T-cell (primary cell): ENCODE results near the gene NEK3. TPM values are rescaled to one million over a fixed set of nuclear protein-coding genes. Genes with fewer than 3 reads are reported as not detected.
"Not testable (repeated sequence)": the region's sequence is repeated elsewhere in the genome, so short reads cannot be mapped to it uniquely, and the experiment has no call there.

Experiments used
- ATAC-seq, 4 experiments: fragments of 200-7000 bp in 3 of 4; fragments of 150-1000 bp in 1 of 4; cut with Tn5 transposase; replicated peaks in 1 of 4; 1 replicate in 3 of 4; 2 replicates in 1 of 4; pipeline ENCODE4 v1.10.0; 2021; ENCODE audit warnings: moderate library complexity in 3 of 4, mild to moderate bottlenecking in 2 of 4, moderate number of reproducible peaks in 1 of 4
- CTCF ChIA-PET, 2 donors: fragments of 300-600 bp; sonication (Branson Sonifier 250); formaldehyde crosslinking; loops; one replicate each; lab custom pipeline; 2022; ENCODE audit warnings: antibody characterized with exemption in 2 of 2; lab: Charles Lee
- POLR2A ChIA-PET, 2 donors: fragments of 300-600 bp; sonication (Branson Sonifier 250); formaldehyde crosslinking; loops; one replicate each; lab custom pipeline; 2022; ENCODE audit warnings: antibody characterized with exemption in 2 of 2; lab: Charles Lee
- DNase-seq, 35 experiments: peaks; one replicate each; pipeline versions ENCODE4 v3.0.0 to v3.0.0-alpha.2; 2013 to 2023
- H3K27ac ChIP-seq: one replicate; pipeline ENCODE4 v1.5.1; 2013; ENCODE audit warnings: low read length
- H3K27me3 ChIP-seq, 2 experiments: replicated peaks in 1 of 2; 1 replicate in 1 of 2; 2 replicates in 1 of 2; pipeline versions ENCODE4 v1.6.1 to v1.7.0; 2013; ENCODE audit warnings: low read length in 1 of 2, mixed read lengths in 1 of 2; ENCODE audit not compliant: control insufficient read depth in 2 of 2, insufficient read depth in 2 of 2; ENCODE audit errors: extremely low read depth in 1 of 2
- H3K36me3 ChIP-seq, 2 donors: 1 replicate in 1 of 2; 2 replicates in 1 of 2; pipeline versions ENCODE4 v1.6.1 to v1.7.0; 2013; ENCODE audit warnings: low read length in 1 of 2; ENCODE audit not compliant: control insufficient read depth in 2 of 2, insufficient read depth in 1 of 2; ENCODE audit errors: extremely low read depth in 1 of 2
- H3K4me1 ChIP-seq, 2 experiments: 1 replicate in 1 of 2; 2 replicates in 1 of 2; pipeline versions ENCODE4 v1.6.1 to v1.7.0; 2013; ENCODE audit warnings: low read length in 2 of 2, mixed read lengths in 1 of 2; ENCODE audit not compliant: insufficient read depth in 2 of 2, control insufficient read depth in 1 of 2; ENCODE audit errors: extremely low read depth in 1 of 2
- H3K4me3 ChIP-seq, 2 donors: 1 replicate in 1 of 2; 2 replicates in 1 of 2; pipeline versions ENCODE4 v1.5.1 to v1.7.0; 2013; ENCODE audit warnings: mild to moderate bottlenecking in 2 of 2, low read length in 1 of 2, moderate library complexity in 1 of 2; ENCODE audit not compliant: control insufficient read depth in 1 of 2; ENCODE audit errors: extremely low read depth in 1 of 2
- H3K9me3 ChIP-seq: 2 replicates; pipeline ENCODE4 v1.7.0; 2013
- H3K27ac Mint-ChIP-seq, 2 donors: one replicate each; pipeline ENCODE4 v1.8.0; 2020 to 2021; ENCODE audit warnings: mild to moderate bottlenecking in 2 of 2, mixed read lengths in 2 of 2
- H3K27me3 Mint-ChIP-seq, 2 donors: one replicate each; pipeline ENCODE4 v1.8.0; 2021 to 2022; ENCODE audit warnings: mixed read lengths in 2 of 2
- H3K36me3 Mint-ChIP-seq: one replicate; pipeline ENCODE4 v1.8.0; 2021; ENCODE audit warnings: mixed read lengths
- H3K4me1 Mint-ChIP-seq, 3 donors: one replicate each; pipeline ENCODE4 v1.8.0; 2020 to 2022; ENCODE audit warnings: mixed read lengths in 3 of 3, mild to moderate bottlenecking in 1 of 3
- H3K4me3 Mint-ChIP-seq, 3 donors: one replicate each; pipeline ENCODE4 v1.8.0; 2020 to 2022; ENCODE audit warnings: mild to moderate bottlenecking in 3 of 3, mixed read lengths in 3 of 3, moderate library complexity in 3 of 3
- H3K9me3 Mint-ChIP-seq, 3 donors: one replicate each; pipeline ENCODE4 v1.8.0; 2020 to 2022; ENCODE audit warnings: mixed read lengths in 3 of 3
- WGBS: methylation state at CpG from one replicate; pipeline ENCODE4 v1.1.5; 2013; ENCODE audit warnings: missing lambda C conversion rate; ENCODE audit not compliant: insufficient coverage; 5-methylcytosine and 5-hydroxymethylcytosine counted together
- total RNA-seq, 35 experiments: library from RNA in 6 of 35; stranded (reverse) in 6 of 35; fragments of 120-200 nt in 1 of 35; gene quantifications; one replicate each; pipeline versions ENCODE4 v1.2.1 to v1.2.4 and lab custom pipeline; 2013 to 2026

The NEK3 gene
- 1 to 10 TPM; 2.8 to 7.9 (median 4.3) TPM for total RNA-seq
- 4.6 TPM for total RNA-seq (2013)
- 2.9 to 10.5 (median 5.6) reads per million in 29 experiments for total RNA-seq (lab: John Stamatoyannopoulos, UW)

GRCh38 chr13:52159159-52159982 is at the start of gene NEK3:
TSS of gene NEK3 (minus strand) at chr13:52159597. CDS start at chr13:52156191, 3,406 bp downstream.
- peaks cover 11 to 19% of the 10 kb centered on the region in 2 experiments for H3K4me1 ChIP-seq
- peak within 1 kb of the TSS; percentile 76 to 87 (median 85) for H3K4me3 Mint-ChIP-seq
- POLR2A ChIA-PET, result interaction anchor here in 1 of 2 donors (0.8 kb wide), 1 partner anchor 46 kb away, joined by 6 read pairs; no protein-coding TSS in a partner anchor
- CTCF ChIA-PET, result interaction anchor here in 1 of 2 donors (0.7 kb wide), 1 partner anchor 333 kb away, joined by 3 read pairs; no protein-coding TSS in a partner anchor
- ATAC-seq (peak; percentile 74 to 82 (median 81)), DNase-seq (peak in 34 of 35 experiments; percentile 19 to 56 (median 38))
- no peaks in the 10 kb centered on the region for H3K27me3 Mint-ChIP-seq
- H3K27me3 ChIP-seq, result no peaks in the 10 kb centered on the region
- H3K9me3 ChIP-seq, result no peaks in the 10 kb centered on the region
- H3K9me3 Mint-ChIP-seq, result no peaks in the 10 kb centered on the region
- H3K36me3 Mint-ChIP-seq, result no peaks in the 10 kb centered on the region
- peak within 1 kb of the TSS; percentile 66 to 90 for H3K27ac Mint-ChIP-seq
- H3K4me3 ChIP-seq, result peak within 1 kb of the TSS; percentile 67 to 94
- H3K27ac ChIP-seq, result no peak within 1 kb of the TSS
- peaks cover 31 to 46% (median 45%) of the 10 kb centered on the region in 3 donors for H3K4me1 Mint-ChIP-seq
- 1% methylated on average over 71 of the region's 74 CpGs for WGBS
- no peaks in the 10 kb centered on the region for H3K36me3 ChIP-seq

DNA sequence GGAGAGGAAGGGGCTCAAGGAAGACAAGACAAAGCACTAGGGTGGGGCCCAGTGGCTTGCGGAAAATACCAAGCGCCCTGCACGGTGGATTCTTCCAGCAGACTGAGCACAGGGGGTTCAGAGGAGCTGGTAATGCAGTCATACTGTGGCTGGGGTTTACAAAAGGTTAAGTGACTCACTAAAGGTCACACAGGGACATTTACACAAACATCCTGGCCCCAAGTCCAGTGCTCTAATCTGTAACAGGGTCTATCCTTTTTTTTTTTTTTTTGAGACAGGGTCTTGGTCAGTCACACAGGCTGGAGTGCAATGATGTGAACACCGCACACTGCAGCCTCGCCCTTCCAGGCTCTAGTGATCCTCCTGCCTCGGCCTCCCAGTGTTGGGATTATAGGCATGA is 49.0 kb upstream of the NEK3 start:
- DNase-seq, CTCF ChIA-PET, H3K4me1 ChIP-seq, POLR2A ChIA-PET, H3K9me3 ChIP-seq, H3K4me3 ChIP-seq, H3K4me3 Mint-ChIP-seq, H3K36me3 Mint-ChIP-seq, ATAC-seq, H3K27ac ChIP-seq, H3K4me1 Mint-ChIP-seq, H3K27ac Mint-ChIP-seq, H3K9me3 Mint-ChIP-seq, H3K36me3 ChIP-seq, H3K27me3 ChIP-seq: not testable (repeated sequence)
- WGBS, result no CpG with 5 or more reads among the region's 6 CpGs
- H3K27me3 Mint-ChIP-seq, result peaks cover 2 to 14% of the 10 kb centered on the region in 2 donors

DNA sequence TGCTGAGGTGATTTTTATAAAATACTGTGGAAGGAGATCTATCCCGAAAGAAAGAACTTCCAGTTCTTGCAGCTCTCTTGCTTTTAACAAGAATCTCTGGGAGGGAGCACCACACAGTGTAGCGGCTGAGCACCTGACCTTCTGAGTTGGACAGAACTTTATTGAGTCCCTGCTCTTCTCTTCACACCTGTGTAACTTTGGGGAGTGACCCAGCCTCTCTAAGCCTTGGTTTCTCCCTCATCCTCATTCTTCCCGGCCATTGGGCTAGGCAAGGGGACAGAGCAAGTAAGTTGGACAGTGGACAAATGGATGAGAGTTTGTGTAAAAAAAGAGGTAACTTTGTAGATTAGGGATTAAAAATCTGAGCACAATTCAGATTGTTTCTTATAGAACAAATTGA is 48.5 kb upstream of the NEK3 start:
- H3K36me3 Mint-ChIP-seq, result not testable (repeated sequence)

GRCh38 chr13:52207337-52207736 is 47.9 kb upstream of the NEK3 start:
- H3K27ac Mint-ChIP-seq, H3K36me3 ChIP-seq, H3K27ac ChIP-seq, H3K9me3 Mint-ChIP-seq, CTCF ChIA-PET, H3K36me3 Mint-ChIP-seq, H3K27me3 ChIP-seq, H3K4me1 ChIP-seq, POLR2A ChIA-PET, H3K9me3 ChIP-seq, H3K4me1 Mint-ChIP-seq, ATAC-seq, H3K4me3 Mint-ChIP-seq, DNase-seq, H3K4me3 ChIP-seq: not testable (repeated sequence)
- WGBS, result no CpG with 5 or more reads among the region's 2 CpGs
- peaks cover 2 to 10% of the 10 kb centered on the region in 2 donors for H3K27me3 Mint-ChIP-seq

More for the DNA sequence above, 48.5 kb upstream of the NEK3 start:
- peaks cover 2 to 14% of the 10 kb centered on the region in 2 donors for H3K27me3 Mint-ChIP-seq
- H3K9me3 ChIP-seq, H3K4me1 Mint-ChIP-seq, H3K27ac Mint-ChIP-seq, H3K4me3 ChIP-seq, H3K36me3 ChIP-seq, H3K27ac ChIP-seq, H3K27me3 ChIP-seq, H3K9me3 Mint-ChIP-seq, DNase-seq, H3K4me1 ChIP-seq, ATAC-seq, CTCF ChIA-PET, POLR2A ChIA-PET, H3K4me3 Mint-ChIP-seq: not testable (repeated sequence)
- WGBS, result no CpG with 5 or more reads among the region's 3 CpGs

DNA sequence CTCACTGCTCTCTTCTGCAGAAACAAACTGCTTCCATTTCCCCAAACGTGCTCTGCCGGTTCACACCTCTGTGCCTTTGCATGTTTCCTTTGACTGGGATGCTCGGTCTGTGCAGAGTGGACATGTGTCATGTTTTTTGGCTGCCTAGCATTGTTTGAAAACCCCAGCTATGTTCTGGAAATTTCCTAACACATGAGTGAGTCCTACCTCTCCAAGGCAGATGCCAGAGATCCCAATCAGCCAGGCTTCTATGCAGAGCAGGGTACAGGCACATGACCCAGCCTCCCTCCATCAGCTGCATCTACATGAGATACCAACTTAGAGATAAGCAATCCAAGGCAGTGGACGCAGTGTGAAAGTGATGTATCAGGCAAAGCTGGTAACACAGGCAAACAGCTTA is 45.1 kb upstream of the NEK3 start:
- H3K4me1 ChIP-seq, ATAC-seq, H3K36me3 ChIP-seq, H3K36me3 Mint-ChIP-seq, H3K4me3 Mint-ChIP-seq, POLR2A ChIA-PET, H3K27me3 Mint-ChIP-seq, CTCF ChIA-PET, H3K9me3 ChIP-seq, H3K4me3 ChIP-seq, DNase-seq, H3K9me3 Mint-ChIP-seq, H3K27me3 ChIP-seq, H3K27ac Mint-ChIP-seq, H3K27ac ChIP-seq: not testable (repeated sequence)
- peaks cover 6 to 11% (median 10%) of the 10 kb centered on the region in 3 donors for H3K4me1 Mint-ChIP-seq
- WGBS, result no CpG with 5 or more reads among the region's 4 CpGs

GRCh38 chr13:52203864-52204263 is 44.5 kb upstream of the NEK3 start:
- H3K27ac ChIP-seq, CTCF ChIA-PET, H3K4me3 ChIP-seq, H3K4me1 ChIP-seq, H3K9me3 Mint-ChIP-seq, POLR2A ChIA-PET, H3K27me3 Mint-ChIP-seq, H3K36me3 ChIP-seq, H3K9me3 ChIP-seq, ATAC-seq, DNase-seq, H3K27ac Mint-ChIP-seq, H3K27me3 ChIP-seq, H3K4me3 Mint-ChIP-seq, H3K36me3 Mint-ChIP-seq: not testable (repeated sequence)
- H3K4me1 Mint-ChIP-seq, result peaks cover 6 to 11% (median 10%) of the 10 kb centered on the region in 3 donors
- WGBS, result no CpG with 5 or more reads among the region's 1 CpG
